ENCODE data around the gene COX17. TPM values are rescaled to one million over a fixed set of nuclear protein-coding genes. Genes with fewer than 3 reads are reported as not detected.
"Not testable (repeated sequence)": the region's sequence is repeated elsewhere in the genome, so short reads cannot be mapped to it uniquely, and the experiment has no call there.

The COX17 gene
- total RNA-seq, 2 experiments from 2014 or later, result 83.6 to 86.7 TPM

- intact Hi-C loops (cut with micrococcal nuclease), result no loop called here
- CTCF ChIA-PET, result interaction anchor here (0.6 to 3.2 kb wide), 25 partner anchors 8 to 799 kb away, joined by 3 to 31 read pairs (median 4); partner anchors contain the start of genes ADPRH, TEX55, TIMMDC1 and TMEM39A
- Mint-ChIP-seq H3K36me3 (ENCODE audit: low read depth) (peaks cover 5% of the 10 kb centered on the region), H3K4me3 (no peak overlapping the region), H3K27ac (no peak overlapping the region), H3K9me3 (no peaks in the 10 kb centered on the region), H3K27me3 (no peaks in the 10 kb centered on the region), H3K4me1 (ENCODE audit: low read depth) (peaks cover 8% of the 10 kb centered on the region)
- DNase-seq, result no peak
- TF ChIP-seq CTCF (IDR thresholded peaks at IDR 0.05), result peak; percentile 46
- POLR2A ChIA-PET, result interaction anchor here (0.9 to 1.0 kb wide), 2 partner anchors 13 to 359 kb away, joined by 3 read pairs; no protein-coding TSS in a partner anchor
- ATAC-seq, result no peak
These were observed 4.1 kb upstream of the COX17 start for GRCh38 chr3:119681279-119681678.

- ATAC-seq, result no peak
These were observed 2.7 kb upstream of the COX17 start for GRCh38 chr3:119679874-119680273.

GRCh38 chr3:119678209-119678608, 1.0 kb upstream of the COX17 start:
- H3K4me3 Mint-ChIP-seq, DNase-seq, H3K27me3 Mint-ChIP-seq, ATAC-seq, H3K27ac Mint-ChIP-seq, H3K9me3 Mint-ChIP-seq: not testable (repeated sequence)
- Mint-ChIP-seq H3K4me1 (ENCODE audit: low read depth) (peaks cover 27% of the 10 kb centered on the region), H3K36me3 (ENCODE audit: low read depth) (peaks cover 26% of the 10 kb centered on the region)
- ChIA-PET CTCF (interaction anchor here (1.0 kb wide), 1 partner anchor 72 kb away, joined by 3 read pairs; no protein-coding TSS in a partner anchor), POLR2A (interaction anchor here (2.2 kb wide), 1 partner anchor 14 kb away, joined by 10 read pairs; no protein-coding TSS in a partner anchor)
- intact Hi-C loops (cut with micrococcal nuclease), result loop anchor here (10.0 kb wide), 2 partner anchors 213 to 383 kb away; partner anchors contain the start of genes ARHGAP31, POGLUT1 and TMEM39A

More at GRCh38 chr3:119679874-119680273, 2.7 kb upstream of the COX17 start:
- peaks cover 22% of the 10 kb centered on the region for H3K4me1 Mint-ChIP-seq (ENCODE audit: low read depth)
- H3K27ac Mint-ChIP-seq, result no peak overlapping the region
- intact Hi-C loops (cut with micrococcal nuclease), result loop anchor here (10.0 kb wide), 2 partner anchors 215 to 385 kb away; partner anchors contain the start of genes ARHGAP31, POGLUT1 and TMEM39A
- H3K27me3 Mint-ChIP-seq, result no peaks in the 10 kb centered on the region
- ChIA-PET CTCF (interaction anchor here (1.0 to 3.2 kb wide), 10 partner anchors 11 to 798 kb away, joined by 3 to 31 read pairs (median 7); no protein-coding TSS in a partner anchor), POLR2A (interaction anchor here (0.8 kb wide), 1 partner anchor 357 kb away, joined by 3 read pairs; no protein-coding TSS in a partner anchor)
- TF ChIP-seq CTCF (IDR thresholded peaks at IDR 0.05), result no peak
- no peak for DNase-seq
- H3K4me3 Mint-ChIP-seq, result no peak overlapping the region
- H3K36me3 Mint-ChIP-seq (ENCODE audit: low read depth), result peaks cover 18% of the 10 kb centered on the region
- no peaks in the 10 kb centered on the region for H3K9me3 Mint-ChIP-seq

GRCh38 chr3:119677641-119677934, 382 bp upstream of the COX17 start:
- peak overlapping the region; percentile 96 for H3K27ac Mint-ChIP-seq
- H3K4me3 Mint-ChIP-seq, result peak overlapping the region; percentile 82
- intact Hi-C loops (cut with micrococcal nuclease), result loop anchor here (10.0 kb wide), 2 partner anchors 213 to 383 kb away; partner anchors contain the start of genes ARHGAP31, POGLUT1 and TMEM39A
- no peaks in the 10 kb centered on the region for H3K9me3 Mint-ChIP-seq
- ChIA-PET CTCF (interaction anchor here (0.6 kb wide), 1 partner anchor 159 kb away, joined by 3 read pairs; no protein-coding TSS in a partner anchor), POLR2A (interaction anchor here (0.6 to 3.4 kb wide), 6 partner anchors 13 to 214 kb away, joined by 3 to 11 read pairs (median 4); partner anchors contain the start of genes ADPRH, TIMMDC1 and TMEM39A)
- H3K36me3 Mint-ChIP-seq (ENCODE audit: low read depth), result peaks cover 30% of the 10 kb centered on the region
- TF ChIP-seq CTCF (IDR thresholded peaks at IDR 0.05), result no peak
- no peaks in the 10 kb centered on the region for H3K27me3 Mint-ChIP-seq
- ATAC-seq (peak; percentile 0), DNase-seq (no peak)
- peaks cover 33% of the 10 kb centered on the region for H3K4me1 Mint-ChIP-seq (ENCODE audit: low read depth)

- Mint-ChIP-seq H3K27ac (peak overlapping the region; percentile 96), H3K27me3 (no peaks in the 10 kb centered on the region), H3K4me3 (peak overlapping the region; percentile 82), H3K9me3 (no peaks in the 10 kb centered on the region), H3K36me3 (ENCODE audit: low read depth) (peaks cover 40% of the 10 kb centered on the region), H3K4me1 (ENCODE audit: low read depth) (peaks cover 39% of the 10 kb centered on the region)
- no peak for DNase-seq
- no peak for TF ChIP-seq CTCF (IDR thresholded peaks at IDR 0.05)
- intact Hi-C loops (cut with micrococcal nuclease), result loop anchor here (10.0 kb wide), 2 partner anchors 211 to 381 kb away; partner anchors contain the start of genes ARHGAP31, POGLUT1 and TMEM39A
- ChIA-PET CTCF (interaction anchor here (0.8 to 2.2 kb wide), 6 partner anchors 12 to 435 kb away, joined by 3 to 8 read pairs (median 4); partner anchors contain the start of gene B4GALT4), POLR2A (interaction anchor here (0.6 to 3.4 kb wide), 12 partner anchors 7 to 420 kb away, joined by 3 to 11 read pairs (median 4); partner anchors contain the start of genes TIMMDC1 and TMEM39A)
- ATAC-seq, result no peak
These were observed 1.2 kb downstream of the COX17 start for GRCh38 chr3:119676020-119676419.

Data from activated CD8-positive, alpha-beta T cell treated with anti-CD3 and anti-CD28 coated beads for 36 hours (primary cell).